ENCODE measurements around the gene CDCA4.

Gene CDCA4

GRCh38 chr14:104974146-104974541, 46.7 kb downstream of the CDCA4 start:
- TF ChIP-seq, protein P1, sequence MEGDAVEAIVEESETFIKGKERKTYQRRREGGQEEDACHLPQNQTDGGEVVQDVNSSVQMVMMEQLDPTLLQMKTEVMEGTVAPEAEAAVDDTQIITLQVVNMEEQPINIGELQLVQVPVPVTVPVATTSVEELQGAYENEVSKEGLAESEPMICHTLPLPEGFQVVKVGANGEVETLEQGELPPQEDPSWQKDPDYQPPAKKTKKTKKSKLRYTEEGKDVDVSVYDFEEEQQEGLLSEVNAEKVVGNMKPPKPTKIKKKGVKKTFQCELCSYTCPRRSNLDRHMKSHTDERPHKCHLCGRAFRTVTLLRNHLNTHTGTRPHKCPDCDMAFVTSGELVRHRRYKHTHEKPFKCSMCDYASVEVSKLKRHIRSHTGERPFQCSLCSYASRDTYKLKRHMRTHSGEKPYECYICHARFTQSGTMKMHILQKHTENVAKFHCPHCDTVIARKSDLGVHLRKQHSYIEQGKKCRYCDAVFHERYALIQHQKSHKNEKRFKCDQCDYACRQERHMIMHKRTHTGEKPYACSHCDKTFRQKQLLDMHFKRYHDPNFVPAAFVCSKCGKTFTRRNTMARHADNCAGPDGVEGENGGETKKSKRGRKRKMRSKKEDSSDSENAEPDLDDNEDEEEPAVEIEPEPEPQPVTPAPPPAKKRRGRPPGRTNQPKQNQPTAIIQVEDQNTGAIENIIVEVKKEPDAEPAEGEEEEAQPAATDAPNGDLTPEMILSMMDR (IDR thresholded peaks at IDR 0.05; ENCODE audit: low read depth, low read length): no peak
- no peak overlapping the region for H3K4me3 ChIP-seq (replicated peaks in 1 of 2; ENCODE audit: low read depth in 2 of 2, low read length in 2 of 2)
- no peak for DNase-seq (ENCODE audit: low read depth in 2 of 2)

DNA sequence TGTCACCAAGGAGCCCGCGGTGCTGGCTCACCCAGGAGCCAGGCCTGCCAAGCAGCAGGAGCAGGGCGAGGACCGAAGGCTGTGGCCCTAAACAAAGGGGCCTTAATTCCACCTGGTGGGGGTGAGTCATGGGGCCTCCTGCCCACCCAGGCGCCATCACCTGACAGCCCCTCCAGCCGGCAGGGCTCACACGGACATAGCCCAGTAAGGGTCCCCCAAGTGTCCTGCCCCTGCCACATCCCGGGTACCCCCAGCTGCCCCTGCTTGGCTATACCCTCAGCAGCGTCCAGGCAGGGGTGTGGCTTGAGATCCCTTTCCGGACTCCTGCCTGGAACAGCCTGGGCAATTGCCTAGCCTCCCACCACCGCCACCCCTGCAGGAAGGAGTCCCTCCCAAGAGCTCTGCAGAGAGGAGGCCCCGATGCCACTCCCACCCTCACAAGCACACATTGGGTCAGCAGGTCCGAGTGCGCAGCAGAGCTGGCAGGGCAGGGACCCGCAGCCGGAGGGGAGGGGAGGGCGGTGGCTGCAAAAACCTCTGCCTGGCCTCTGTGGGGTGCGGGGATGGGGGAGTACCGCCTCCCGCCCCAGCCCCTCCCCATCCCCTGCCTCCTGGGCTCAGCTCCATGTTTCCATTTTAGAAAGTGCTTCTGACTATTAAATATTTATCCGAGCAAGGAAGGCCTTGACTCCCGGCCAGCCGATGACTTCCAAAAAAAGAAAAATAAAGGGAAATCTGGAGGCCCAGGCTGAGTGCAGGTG, 47.3 kb downstream of the CDCA4 start:
- peak; percentile 79 to 95 for DNase-seq (ENCODE audit: low read depth in 2 of 2)
- TF ChIP-seq, protein P1 (IDR thresholded peaks at IDR 0.05; ENCODE audit: low read depth, low read length): no peak
- peak overlapping the region in 1 of 2 donors; percentile 3 for H3K4me3 ChIP-seq (replicated peaks in 1 of 2; ENCODE audit: low read depth in 2 of 2, low read length in 2 of 2)

DNA sequence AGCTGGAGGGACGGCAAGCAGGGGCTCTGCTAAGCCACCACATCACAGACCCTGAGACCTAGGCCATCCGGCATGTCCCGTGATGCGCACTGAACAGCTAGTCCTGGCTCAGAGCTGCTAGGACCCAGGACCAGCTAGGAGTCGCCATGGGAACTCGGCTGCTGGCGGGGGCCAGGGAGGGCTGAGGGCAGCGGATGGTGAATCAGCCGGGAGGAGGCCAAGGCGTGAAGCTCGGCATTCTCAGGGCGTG, 47.8 kb downstream of the CDCA4 start:
- TF ChIP-seq, protein P1 (IDR thresholded peaks at IDR 0.05; ENCODE audit: low read depth, low read length): no peak
- peak; percentile 96 for DNase-seq (ENCODE audit: low read depth in 2 of 2)
- no peak overlapping the region for H3K4me3 ChIP-seq (replicated peaks in 1 of 2; ENCODE audit: low read depth in 2 of 2, low read length in 2 of 2)

GRCh38 chr14:104972301-104973134, 48.4 kb downstream of the CDCA4 start:
- no peak overlapping the region for H3K4me3 ChIP-seq (replicated peaks in 1 of 2; ENCODE audit: low read depth in 2 of 2, low read length in 2 of 2)
- TF ChIP-seq, protein P1 (IDR thresholded peaks at IDR 0.05; ENCODE audit: low read depth, low read length): no peak
- peak; percentile 30 to 44 for DNase-seq (ENCODE audit: low read depth in 2 of 2)

DNA sequence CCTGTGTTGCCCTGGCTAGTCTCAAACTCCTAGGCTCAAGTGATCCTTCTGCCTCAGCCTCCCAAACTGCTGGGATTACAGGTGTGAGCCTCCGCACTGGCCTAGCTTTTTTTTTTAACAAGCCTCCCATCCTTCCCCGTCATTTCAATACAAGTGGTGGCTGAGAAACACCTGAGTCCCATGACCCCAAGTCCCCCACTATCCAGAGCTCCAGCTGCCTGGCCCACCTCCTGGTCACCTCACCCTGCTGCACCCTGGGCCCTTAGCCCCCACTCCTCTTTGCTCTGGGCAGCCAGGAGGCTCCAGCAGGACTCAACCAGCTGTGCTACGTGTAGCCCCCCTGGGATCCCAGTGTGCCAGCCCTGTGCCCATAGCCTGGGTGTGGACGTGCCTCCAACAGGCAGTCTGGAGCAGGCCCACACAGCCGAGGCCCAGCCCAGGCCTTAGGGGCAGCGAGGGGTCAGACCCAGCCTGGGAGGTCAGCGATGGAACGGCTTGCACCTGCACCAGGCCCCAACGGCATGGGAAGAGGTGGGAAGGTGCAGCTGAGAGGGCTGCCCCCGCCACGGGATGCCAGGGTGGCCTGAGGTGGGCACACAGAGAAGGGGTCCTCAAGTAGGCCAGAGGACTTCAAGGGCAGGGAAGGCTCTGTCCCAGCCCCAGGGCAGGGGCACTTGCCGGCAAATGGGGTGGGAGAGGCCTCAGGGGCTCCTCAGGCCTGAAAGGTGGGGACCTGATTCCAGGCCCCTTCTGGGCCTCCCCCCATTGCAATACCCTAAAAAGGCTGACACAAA, 49.2 kb downstream of the CDCA4 start:
- H3K4me3 ChIP-seq (replicated peaks in 1 of 2; ENCODE audit: low read depth in 2 of 2, low read length in 2 of 2): no peak overlapping the region
- TF ChIP-seq, protein P1 (IDR thresholded peaks at IDR 0.05; ENCODE audit: low read depth, low read length): no peak

DNA sequence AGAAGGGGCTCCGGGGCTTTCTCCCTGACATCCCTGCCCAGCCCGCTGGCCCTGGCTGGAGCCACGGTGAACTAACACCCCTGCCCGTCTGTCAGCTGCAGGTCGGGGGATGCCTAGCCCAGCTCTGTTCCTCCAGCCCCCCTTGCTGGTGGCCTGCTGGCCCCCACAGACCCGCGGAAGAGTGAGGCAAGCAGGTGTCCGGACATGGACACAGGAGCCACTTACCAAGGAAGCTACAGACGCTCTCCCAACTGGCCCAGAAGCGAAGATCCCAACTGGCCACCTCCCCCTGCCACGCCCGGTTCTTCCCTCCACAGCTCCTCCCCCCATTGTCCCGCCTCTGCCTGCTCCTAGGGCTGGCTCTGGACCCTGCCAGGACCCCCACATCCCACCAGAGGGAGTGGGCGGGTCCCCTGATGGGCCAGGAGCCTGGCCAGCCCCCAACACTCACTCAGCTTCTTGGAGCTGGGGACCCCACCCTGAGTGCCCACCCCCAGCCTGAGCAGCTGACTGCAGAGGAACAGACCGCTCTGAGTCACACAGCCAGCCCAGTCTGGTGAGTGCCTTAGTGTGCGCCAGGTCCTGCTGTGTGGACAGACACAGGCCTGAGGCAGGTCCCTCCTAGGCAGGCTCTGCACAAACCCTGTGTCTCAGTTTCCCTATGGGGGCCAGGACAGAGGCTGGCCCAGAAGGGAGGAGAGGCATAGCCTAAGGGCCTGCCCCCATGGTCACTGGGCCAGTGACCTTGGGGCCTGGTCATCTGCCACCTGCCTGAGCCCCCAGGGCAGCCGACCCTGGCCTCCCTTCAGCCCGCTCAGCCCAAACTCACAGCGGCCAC, 50.4 kb downstream of the CDCA4 start:
- peak; percentile 88 to 90 for DNase-seq (ENCODE audit: low read depth in 2 of 2)
- TF ChIP-seq, protein P1 (IDR thresholded peaks at IDR 0.05; ENCODE audit: low read depth, low read length): no peak
- peak overlapping the region; percentile 44 to 57 for H3K4me3 ChIP-seq (replicated peaks in 1 of 2; ENCODE audit: low read depth in 2 of 2, low read length in 2 of 2)

More for the DNA sequence above, 49.2 kb downstream of the CDCA4 start:
- DNase-seq (ENCODE audit: low read depth in 2 of 2): no peak
